ENCODE results near the gene RBBP6.

DNA sequence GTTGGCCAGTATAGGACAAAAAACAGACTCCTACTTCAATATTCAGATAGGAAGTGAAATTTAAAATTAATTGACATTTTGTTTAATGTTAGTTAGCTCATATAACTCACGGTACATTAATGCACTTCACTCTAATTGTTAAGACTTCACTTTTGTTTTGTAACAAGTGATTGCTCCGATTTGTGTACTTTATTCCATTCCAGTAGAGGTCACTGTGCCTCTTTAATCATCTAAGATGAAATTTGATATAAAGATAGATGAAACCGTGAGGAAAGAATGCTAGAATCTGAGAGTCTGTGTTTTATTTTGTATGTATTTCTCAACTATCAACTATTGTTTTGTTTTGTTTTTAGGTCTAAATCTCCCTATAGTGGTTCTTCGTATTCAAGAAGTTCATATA, 29.0 kb downstream of the RBBP6 start:
- TF ChIP-seq JUN (IDR thresholded peaks at IDR 0.05; ENCODE audit: borderline replicate concordance, insufficient read depth, insufficient read length, low read depth) (no peak), EZH2 (IDR thresholded peaks at IDR 0.05; ENCODE audit: borderline replicate concordance, low read depth, low read length, severe bottlenecking) (no peak), POLR2AphosphoS5 (IDR thresholded peaks at IDR 0.05; ENCODE audit: insufficient read depth, low read depth, low read length) (no peak), POLR2A (IDR thresholded peaks at IDR 0.05; ENCODE audit: low read depth, low read length) (no peak)
- TF ChIP-seq, protein P1, sequence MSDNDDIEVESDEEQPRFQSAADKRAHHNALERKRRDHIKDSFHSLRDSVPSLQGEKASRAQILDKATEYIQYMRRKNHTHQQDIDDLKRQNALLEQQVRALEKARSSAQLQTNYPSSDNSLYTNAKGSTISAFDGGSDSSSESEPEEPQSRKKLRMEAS (IDR thresholded peaks at IDR 0.05; ENCODE audit: insufficient read depth, insufficient read length) = no peak
- TF ChIP-seq, protein P2, sequence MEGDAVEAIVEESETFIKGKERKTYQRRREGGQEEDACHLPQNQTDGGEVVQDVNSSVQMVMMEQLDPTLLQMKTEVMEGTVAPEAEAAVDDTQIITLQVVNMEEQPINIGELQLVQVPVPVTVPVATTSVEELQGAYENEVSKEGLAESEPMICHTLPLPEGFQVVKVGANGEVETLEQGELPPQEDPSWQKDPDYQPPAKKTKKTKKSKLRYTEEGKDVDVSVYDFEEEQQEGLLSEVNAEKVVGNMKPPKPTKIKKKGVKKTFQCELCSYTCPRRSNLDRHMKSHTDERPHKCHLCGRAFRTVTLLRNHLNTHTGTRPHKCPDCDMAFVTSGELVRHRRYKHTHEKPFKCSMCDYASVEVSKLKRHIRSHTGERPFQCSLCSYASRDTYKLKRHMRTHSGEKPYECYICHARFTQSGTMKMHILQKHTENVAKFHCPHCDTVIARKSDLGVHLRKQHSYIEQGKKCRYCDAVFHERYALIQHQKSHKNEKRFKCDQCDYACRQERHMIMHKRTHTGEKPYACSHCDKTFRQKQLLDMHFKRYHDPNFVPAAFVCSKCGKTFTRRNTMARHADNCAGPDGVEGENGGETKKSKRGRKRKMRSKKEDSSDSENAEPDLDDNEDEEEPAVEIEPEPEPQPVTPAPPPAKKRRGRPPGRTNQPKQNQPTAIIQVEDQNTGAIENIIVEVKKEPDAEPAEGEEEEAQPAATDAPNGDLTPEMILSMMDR (IDR thresholded peaks at IDR 0.05; ENCODE audit: extremely low read depth in 1 of 2, insufficient read depth in 1 of 2, low read depth in 1 of 2, low read length in 2 of 2) = peak; percentile 1 to 15

Measured in endothelial cell of umbilical vein (primary cell).